ENCODE results near the gene SMIM22.

SMIM22 gene

GRCh38 chr16:4795181-4795827, at the start of gene SMIM22:
Gene SMIM22 (plus strand): TSS chr16:4795369. CDS start chr16:4795735, 366 bp downstream.
- no peak for DNase-seq (ENCODE audit: low spot score)

- DNase-seq (ENCODE audit: low spot score) = no peak
Observed at GRCh38 chr16:4746215-4746614, 49.0 kb upstream of the SMIM22 start.

GRCh38 chr16:4746991-4747574, 48.1 kb upstream of the SMIM22 start:
- DNase-seq (ENCODE audit: low spot score) = peak; percentile 26

- no peak for DNase-seq (ENCODE audit: low spot score)
Observed at GRCh38 chr16:4747906-4748681, 47.1 kb upstream of the SMIM22 start.

GRCh38 chr16:4748682-4749411, 46.3 kb upstream of the SMIM22 start:
- no peak for DNase-seq (ENCODE audit: low spot score)

- DNase-seq (ENCODE audit: low spot score) = no peak
Observed at GRCh38 chr16:4749700-4750257, 45.4 kb upstream of the SMIM22 start.

- DNase-seq (ENCODE audit: low spot score) = no peak
Observed at GRCh38 chr16:4750896-4751295, 44.3 kb upstream of the SMIM22 start.

- no peak for DNase-seq (ENCODE audit: low spot score)
Observed at GRCh38 chr16:4752351-4753100, 42.6 kb upstream of the SMIM22 start.

- no peak for DNase-seq (ENCODE audit: low spot score)
Observed at GRCh38 chr16:4753227-4753626, 41.9 kb upstream of the SMIM22 start.

- DNase-seq (ENCODE audit: low spot score) = no peak
Observed at GRCh38 chr16:4754865-4755264, 40.3 kb upstream of the SMIM22 start.

GRCh38 chr16:4755687-4756086, 39.5 kb upstream of the SMIM22 start:
- DNase-seq (ENCODE audit: low spot score) = no peak

- DNase-seq (ENCODE audit: low spot score) = no peak
Observed at GRCh38 chr16:4760221-4760910, 34.8 kb upstream of the SMIM22 start.

- DNase-seq (ENCODE audit: low spot score) = no peak
Observed at GRCh38 chr16:4762205-4762604, 33.0 kb upstream of the SMIM22 start.

- no peak for DNase-seq (ENCODE audit: low spot score)
Observed at GRCh38 chr16:4763791-4764190, 31.4 kb upstream of the SMIM22 start.

- no peak for DNase-seq (ENCODE audit: low spot score)
Observed at GRCh38 chr16:4765511-4766474, 29.4 kb upstream of the SMIM22 start.

GRCh38 chr16:4766875-4767628, 28.1 kb upstream of the SMIM22 start, which contains the start of gene ZNF500:
Gene ZNF500 (minus strand): TSS chr16:4767162. CDS start chr16:4765978, 1,184 bp downstream.
- peak; percentile 99 for DNase-seq (ENCODE audit: low spot score)

GRCh38 chr16:4767872-4768548, 27.2 kb upstream of the SMIM22 start:
- DNase-seq (ENCODE audit: low spot score) = no peak
